SH-SY5Y (cell line): ENCODE results near the gene CDC26.

ENCODE experiments used
- GATA2 ChIP-seq: IDR thresholded peaks from 2 replicates; pipeline ENCODE4 v1.6.1; 2011; ENCODE audit warnings: mild to moderate bottlenecking, low read depth, low read length
- GATA3 ChIP-seq: IDR thresholded peaks from 2 replicates; pipeline ENCODE4 v1.6.1; 2011; ENCODE audit warnings: low read depth, mild to moderate bottlenecking, low read length, moderate library complexity

GRCh38 chr9:113275157-113276131, at the start of gene CDC26, which contains the start of gene PRPF4:
- TF ChIP-seq GATA3 (no peak), GATA2 (no peak)
